ENCODE data around the gene TEAD3. TPM values are rescaled to one million over a fixed set of nuclear protein-coding genes. Genes with fewer than 3 reads are reported as not detected.

Gene TEAD3
- total RNA-seq = 4.8 and 9.6 TPM in 2 replicates

DNA sequence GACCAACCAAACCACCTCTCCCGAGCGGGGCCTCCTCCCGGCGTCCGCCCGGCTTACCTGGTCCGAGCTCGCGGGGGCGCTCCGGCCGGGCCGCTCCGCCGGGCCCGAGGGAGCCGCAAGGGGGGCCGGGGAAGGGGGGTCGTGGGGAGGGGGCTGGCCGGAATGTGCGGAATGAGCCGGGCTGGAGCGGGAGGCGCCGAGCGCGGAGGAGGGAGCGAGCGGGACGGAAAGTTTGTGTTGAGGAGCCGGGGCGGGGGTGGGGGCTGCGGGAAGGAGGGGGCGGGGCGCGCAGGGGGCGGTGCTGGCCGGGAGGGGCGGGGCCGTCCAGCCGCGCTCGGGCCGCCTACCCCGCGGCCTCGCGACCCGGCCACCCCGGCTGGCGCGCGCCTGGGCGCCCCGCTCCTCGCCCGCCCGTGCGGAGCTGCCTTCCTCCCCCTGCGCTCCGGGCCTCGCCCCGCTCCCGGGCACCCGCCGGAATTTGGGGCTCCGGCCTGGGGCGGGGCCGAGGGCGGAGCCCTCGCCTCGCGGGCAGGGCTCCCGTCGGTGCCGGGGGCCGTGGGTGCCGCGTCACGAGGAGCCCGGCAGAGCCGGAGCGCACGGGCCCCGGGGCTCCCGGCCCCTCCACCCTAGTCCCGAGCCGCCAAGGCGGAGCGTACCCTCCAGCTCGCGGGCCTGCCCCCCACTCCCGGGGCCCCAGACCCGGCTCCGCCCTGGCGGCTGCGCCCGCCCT lies at the start of gene TEAD3:
Gene TEAD3, minus strand, starts transcription at position 239 of the 730 bp plus-strand sequence.

DNA sequence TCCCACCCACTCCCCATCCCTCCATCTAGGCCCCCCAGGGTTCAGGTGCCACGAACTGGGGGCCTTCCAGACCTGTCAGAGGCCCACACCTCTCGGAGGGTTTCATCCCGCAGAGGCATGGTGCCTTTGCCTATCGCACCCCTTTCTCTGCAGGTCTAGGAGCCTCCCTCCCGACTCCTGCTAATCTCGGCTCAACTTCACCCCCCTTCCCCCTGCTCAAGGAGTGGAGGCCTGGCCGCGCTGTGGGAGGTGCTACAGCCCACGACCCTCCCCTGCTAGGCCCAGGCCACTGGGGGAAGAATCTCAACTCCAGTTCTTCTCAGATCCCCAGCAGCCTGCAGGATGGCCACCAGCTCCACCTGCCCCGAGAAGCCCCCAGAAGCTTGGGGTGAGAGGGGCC lies 15.9 kb upstream of the TEAD3 start, which contains the start of gene TULP1:
Gene TULP1, minus strand, starts transcription at position 157 of the 400 bp plus-strand sequence. Its CDS starts 38 bp downstream, at position 119.

DNA sequence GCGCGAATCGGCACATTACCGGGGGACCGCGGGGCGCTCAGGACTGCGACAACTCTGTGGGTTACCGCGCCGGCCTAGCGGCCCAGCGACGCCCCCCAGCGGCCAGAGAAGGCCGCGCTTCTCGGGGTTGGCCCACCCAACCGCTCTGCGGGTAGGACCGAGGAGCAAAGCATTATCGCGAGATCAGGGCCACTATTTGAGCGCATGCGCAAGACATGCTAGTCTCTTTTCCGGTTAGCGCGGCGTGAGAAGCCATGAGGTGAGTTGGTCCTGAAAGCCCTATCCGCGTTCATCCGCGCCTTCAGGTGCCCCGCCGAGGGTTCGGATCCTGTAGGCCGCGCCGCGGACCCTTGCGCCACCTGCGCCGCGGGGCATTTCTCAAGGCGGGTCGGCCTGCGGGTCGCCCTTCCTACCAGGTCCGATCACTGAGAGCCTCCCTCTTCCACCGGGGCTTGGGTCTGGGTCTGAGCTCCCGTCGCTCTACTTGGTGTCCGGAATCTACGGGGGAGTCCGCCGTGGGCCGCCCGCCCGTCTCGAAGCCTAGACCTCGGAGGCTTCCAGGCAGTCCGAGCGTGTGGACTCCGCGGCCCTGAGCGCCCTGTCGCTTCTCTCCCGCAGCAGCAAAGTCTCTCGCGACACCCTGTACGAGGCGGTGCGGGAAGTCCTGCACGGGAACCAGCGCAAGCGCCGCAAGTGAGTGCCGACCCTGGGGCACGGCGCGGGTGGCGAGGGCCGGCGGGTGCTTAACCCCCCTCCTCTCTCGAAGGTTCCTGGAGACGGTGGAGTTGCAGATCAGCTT lies 28.5 kb downstream of the TEAD3 start, which contains the start of gene RPL10A:
Gene RPL10A, plus strand, starts transcription at position 221 of the 799 bp plus-strand sequence. Its CDS starts 34 bp downstream, at position 255.

DNA sequence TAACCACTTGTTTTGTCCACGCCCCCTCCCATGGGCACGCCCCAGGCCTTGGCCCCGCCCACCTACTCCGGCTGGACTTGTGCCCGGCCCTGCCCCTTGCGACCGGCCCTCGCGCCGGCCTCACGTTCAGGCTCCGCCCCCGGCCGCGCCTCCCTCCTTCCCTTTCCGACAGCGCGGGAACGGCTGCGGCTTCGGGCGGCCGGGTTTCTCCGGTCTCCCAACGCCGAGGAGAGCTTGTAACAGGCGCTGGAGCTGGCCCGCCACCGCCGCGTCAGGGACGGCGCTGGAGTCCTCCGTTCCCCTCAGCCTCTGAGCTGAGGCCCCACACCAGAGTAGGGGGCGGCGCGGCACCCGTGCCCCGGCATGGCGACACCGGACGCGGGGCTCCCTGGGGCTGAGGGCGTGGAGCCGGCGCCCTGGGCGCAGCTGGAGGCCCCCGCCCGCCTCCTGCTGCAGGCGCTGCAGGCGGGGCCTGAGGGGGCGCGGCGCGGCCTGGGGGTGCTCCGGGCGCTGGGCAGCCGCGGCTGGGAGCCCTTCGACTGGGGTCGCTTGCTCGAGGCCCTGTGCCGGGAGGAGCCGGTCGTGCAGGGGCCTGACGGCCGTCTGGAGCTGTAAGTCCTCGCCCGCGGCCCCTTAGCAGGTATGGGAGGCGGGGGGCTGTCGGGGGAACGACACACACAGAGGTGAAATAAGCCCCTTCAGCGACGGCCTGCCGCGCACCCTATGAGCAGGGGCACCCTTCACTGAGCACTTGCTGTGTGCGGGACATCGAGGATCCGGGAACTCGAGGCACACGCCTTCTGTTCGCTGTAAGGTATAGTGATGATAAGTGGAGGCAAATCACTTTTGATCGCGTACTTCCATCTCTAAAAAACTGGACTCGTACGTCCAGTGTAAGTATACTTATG lies 44.4 kb downstream of the TEAD3 start, which contains the start of gene FANCE:
Gene FANCE, plus strand, starts transcription at position 156 of the 908 bp plus-strand sequence. Its CDS starts 208 bp downstream, at position 364.

Other genes with a start within 250 kb of the TEAD3 start
- 5.5 and 6.7 TPM in 2 replicates for gene ZNF76, start 237.3 kb downstream of the TEAD3 start, total RNA-seq
- 21.0 and 42.8 TPM in 2 replicates for gene DEF6, start 199.3 kb downstream of the TEAD3 start, total RNA-seq
- 7.9 and 40.5 TPM in 2 replicates for gene PPARD, start 154.5 kb downstream of the TEAD3 start, total RNA-seq
- 34.2 and 77.2 TPM in 2 replicates for gene FANCE, start 44.7 kb downstream of the TEAD3 start, total RNA-seq
- gene RPL10A, start 28.7 kb downstream of the TEAD3 start, total RNA-seq = 3,145 and 3,692 TPM in 2 replicates
- not detected in 2 replicates for gene TULP1, start 15.8 kb upstream of the TEAD3 start, total RNA-seq
- 20.0 and 65.2 TPM in 2 replicates for gene FKBP5, start 191.8 kb upstream of the TEAD3 start, total RNA-seq
- gene ARMC12, start 240.0 kb upstream of the TEAD3 start, total RNA-seq = 0.64 and 1.4 TPM in 2 replicates